GM12801 (cell line): ENCODE results near the gene AP2M1.

ENCODE experiments used
- CTCF ChIP-seq: IDR thresholded peaks from one replicate; pipeline ENCODE4 v1.5.1; 2011; ENCODE audit warnings: control low read depth; ENCODE audit not compliant: insufficient read length; ENCODE audit errors: extremely low read depth

AP2M1 gene

GRCh38 chr3:184135149-184135910 lies 39.3 kb upstream of the AP2M1 start, which contains the start of gene EIF2B5:
EIF2B5 (plus strand) TSS chr3:184135358; CDS start chr3:184135386, 28 bp downstream.
- TF ChIP-seq CTCF: no peak

- TF ChIP-seq CTCF: no peak
Measured at GRCh38 chr3:184135911-184136260, 38.8 kb upstream of the AP2M1 start.

GRCh38 chr3:184140436-184140835 lies 34.2 kb upstream of the AP2M1 start:
- no peak for TF ChIP-seq CTCF

DNA sequence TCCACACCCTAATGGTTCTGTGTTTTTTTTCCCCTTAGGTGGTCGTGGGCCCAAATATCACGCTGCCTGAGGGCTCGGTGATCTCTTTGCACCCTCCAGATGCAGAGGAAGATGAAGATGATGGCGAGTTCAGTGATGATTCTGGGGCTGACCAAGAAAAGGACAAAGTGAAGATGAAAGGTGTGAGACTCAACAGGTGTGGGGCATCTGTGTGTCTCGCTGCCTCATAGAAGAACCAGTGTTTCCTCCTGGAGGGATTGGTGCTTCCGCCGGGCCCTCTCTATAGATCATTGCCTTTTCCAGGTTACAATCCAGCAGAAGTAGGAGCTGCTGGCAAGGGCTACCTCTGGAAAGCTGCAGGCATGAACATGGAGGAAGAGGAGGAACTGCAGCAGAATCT lies 32.5 kb upstream of the AP2M1 start:
- TF ChIP-seq CTCF: no peak

GRCh38 chr3:184143327-184143726 lies 31.3 kb upstream of the AP2M1 start:
- TF ChIP-seq CTCF: no peak

DNA sequence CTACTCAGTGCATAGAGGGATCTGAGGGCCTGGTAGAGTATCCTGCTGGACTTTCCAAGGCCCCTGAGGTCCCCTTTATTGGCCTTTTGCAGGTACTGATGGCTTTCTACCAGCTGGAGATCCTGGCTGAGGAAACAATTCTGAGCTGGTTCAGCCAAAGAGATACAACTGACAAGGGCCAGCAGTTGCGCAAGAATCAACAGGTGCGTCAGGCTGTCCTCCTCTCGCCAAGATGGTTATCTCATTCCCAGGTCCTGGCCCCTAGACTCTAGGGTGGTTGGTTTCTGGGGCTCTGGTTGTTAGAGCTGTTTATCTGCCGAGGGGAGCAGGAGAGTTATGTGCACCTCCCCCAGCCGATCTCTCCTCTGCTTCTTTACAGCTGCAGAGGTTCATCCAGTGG lies 30.1 kb upstream of the AP2M1 start:
- no peak for TF ChIP-seq CTCF

- TF ChIP-seq CTCF: no peak
Measured at GRCh38 chr3:184145111-184145524, 29.5 kb upstream of the AP2M1 start.
